Stimulated activated CD4-positive, alpha-beta T cell treated with anti-CD3 and anti-CD28 coated beads, Interleukin-4, amount 100 ng/mL, for 48 hours (primary cell): ENCODE measurements around the gene CD6.

Experiments
- DNase-seq, 2 donors: peaks; one replicate each; pipeline ENCODE4 v3.0.0-alpha.2; 2020; ENCODE audit warnings: low read depth in 2 of 2

CD6 gene

GRCh38 chr11:60971520-60971919, at the start of gene CD6:
Gene CD6, plus strand, starts transcription at chr11:60971680. Its CDS starts 186 bp downstream, at chr11:60971866.
- DNase-seq = no peak

- DNase-seq = no peak
Observed at GRCh38 chr11:60921777-60922335, 49.6 kb upstream of the CD6 start.

GRCh38 chr11:60922906-60923305, 48.6 kb upstream of the CD6 start:
- DNase-seq = no peak

- no peak for DNase-seq
Observed at GRCh38 chr11:60923326-60923725, 48.2 kb upstream of the CD6 start.

GRCh38 chr11:60923800-60924109, 47.7 kb upstream of the CD6 start:
- no peak for DNase-seq

GRCh38 chr11:60924110-60924905, 47.2 kb upstream of the CD6 start, which contains the start of gene TMEM132A:
Gene TMEM132A, plus strand, starts transcription at chr11:60924460. Its CDS starts 174 bp downstream, at chr11:60924634.
- no peak for DNase-seq

- no peak for DNase-seq
Observed at GRCh38 chr11:60924906-60925853, 46.3 kb upstream of the CD6 start.

GRCh38 chr11:60925868-60926267, 45.6 kb upstream of the CD6 start:
- no peak for DNase-seq

GRCh38 chr11:60926500-60926899, 45.0 kb upstream of the CD6 start:
- no peak for DNase-seq

- no peak for DNase-seq
Observed at GRCh38 chr11:60927061-60927592, 44.4 kb upstream of the CD6 start.

GRCh38 chr11:60927600-60927999, 43.9 kb upstream of the CD6 start:
- no peak for DNase-seq

- no peak for DNase-seq
Observed at GRCh38 chr11:60928563-60929001, 42.9 kb upstream of the CD6 start.

GRCh38 chr11:60929764-60930163, 41.7 kb upstream of the CD6 start:
- DNase-seq = no peak

- DNase-seq = no peak
Observed at GRCh38 chr11:60930394-60930793, 41.1 kb upstream of the CD6 start.

- DNase-seq = no peak
Observed at GRCh38 chr11:60931917-60932316, 39.6 kb upstream of the CD6 start.

GRCh38 chr11:60932605-60933356, 38.7 kb upstream of the CD6 start:
- DNase-seq = no peak

- no peak for DNase-seq
Observed at GRCh38 chr11:60933416-60934123, 37.9 kb upstream of the CD6 start.

GRCh38 chr11:60934124-60934789, 37.2 kb upstream of the CD6 start:
- DNase-seq = no peak

GRCh38 chr11:60934790-60935605, 36.5 kb upstream of the CD6 start:
- no peak for DNase-seq
